Mesendoderm (in vitro differentiated cells): Measurements from ENCODE around the gene HTR3D.
A peak's percentile ranks its signal among the peaks of the same experiment; 100 is the strongest.

Experiments
- DNase-seq: peaks from one replicate; pipeline ENCODE4 v3.0.0; 2013
- H2AK5ac ChIP-seq: 2 replicates; pipeline ENCODE4 v1.6.1; 2013; ENCODE audit warnings: low read length, inconsistent platforms
- H2BK120ac ChIP-seq: 2 replicates; pipeline ENCODE4 v1.6.1; 2013; ENCODE audit warnings: low read depth, mild to moderate bottlenecking, low read length, moderate library complexity, mixed read lengths
- H2BK15ac ChIP-seq: replicated peaks from 2 replicates; pipeline ENCODE4 v1.6.1; 2013; ENCODE audit warnings: low read depth, mild to moderate bottlenecking, moderate library complexity
- H2BK5ac ChIP-seq: 2 replicates; pipeline ENCODE4 v1.6.1; 2013; ENCODE audit warnings: low read length, inconsistent platforms
- H3K18ac ChIP-seq: 2 replicates; pipeline ENCODE4 v1.6.1; 2013; ENCODE audit warnings: mild to moderate bottlenecking, low read length, mixed read lengths
- H3K23ac ChIP-seq: one replicate; pipeline ENCODE4 v1.6.1; 2013; ENCODE audit warnings: low read length
- H3K27ac ChIP-seq: 2 replicates; pipeline ENCODE4 v1.5.1; 2013; ENCODE audit warnings: low read depth, mild to moderate bottlenecking, inconsistent platforms, low read length, moderate library complexity
- H3K27me3 ChIP-seq: 2 replicates; pipeline ENCODE4 v1.6.1; 2013; ENCODE audit warnings: low read length, control low read depth, mild to moderate bottlenecking, inconsistent platforms; ENCODE audit not compliant: insufficient read depth, poor library complexity
- H3K36me3 ChIP-seq: 2 replicates; pipeline ENCODE4 v1.6.1; 2013; ENCODE audit warnings: low read length, inconsistent platforms; ENCODE audit not compliant: control insufficient read depth, insufficient read depth
- H3K4ac ChIP-seq: one replicate; pipeline ENCODE4 v1.6.1; 2013; ENCODE audit warnings: low read depth, mild to moderate bottlenecking, low read length, moderate library complexity
- H3K4me1 ChIP-seq: 2 replicates; pipeline ENCODE4 v1.6.1; 2013; ENCODE audit warnings: low read depth, low read length, inconsistent platforms; ENCODE audit not compliant: control insufficient read depth
- H3K4me2 ChIP-seq: 2 replicates; pipeline ENCODE4 v1.6.1; 2013; ENCODE audit warnings: low read length
- H3K4me3 ChIP-seq: 2 replicates; pipeline ENCODE4 v1.5.1; 2013; ENCODE audit warnings: mild to moderate bottlenecking, low read length
- H3K56ac ChIP-seq: one replicate; pipeline ENCODE4 v1.6.1; 2013; ENCODE audit warnings: low read length
- H3K79me1 ChIP-seq: 2 replicates; pipeline ENCODE4 v1.6.1; 2013; ENCODE audit warnings: low read length, inconsistent platforms
- H3K79me2 ChIP-seq: 2 replicates; pipeline ENCODE4 v1.6.1; 2013; ENCODE audit warnings: mild to moderate bottlenecking, low read length; ENCODE audit not compliant: control insufficient read depth, insufficient read depth
- H3K9ac ChIP-seq: 2 replicates; pipeline ENCODE4 v1.6.1; 2013; ENCODE audit warnings: low read length, inconsistent platforms
- H4K5ac ChIP-seq: one replicate; pipeline ENCODE4 v1.6.1; 2013; ENCODE audit warnings: low read length
- H4K8ac ChIP-seq: one replicate; pipeline ENCODE4 v1.6.1; 2013; ENCODE audit warnings: low read depth, mild to moderate bottlenecking, control low read depth, low read length, moderate library complexity
- WGBS: extraction: QIAGEN DNeasy Blood & Tissue Kit; methylation state at CpG from one replicate; pipeline ENCODE4 v1.1.7; 2013; ENCODE audit warnings: low lambda C conversion rate, missing lambda C conversion rate; ENCODE audit not compliant: insufficient coverage; ENCODE audit errors: extremely low coverage; 5-methylcytosine and 5-hydroxymethylcytosine counted together

The HTR3D gene

DNA sequence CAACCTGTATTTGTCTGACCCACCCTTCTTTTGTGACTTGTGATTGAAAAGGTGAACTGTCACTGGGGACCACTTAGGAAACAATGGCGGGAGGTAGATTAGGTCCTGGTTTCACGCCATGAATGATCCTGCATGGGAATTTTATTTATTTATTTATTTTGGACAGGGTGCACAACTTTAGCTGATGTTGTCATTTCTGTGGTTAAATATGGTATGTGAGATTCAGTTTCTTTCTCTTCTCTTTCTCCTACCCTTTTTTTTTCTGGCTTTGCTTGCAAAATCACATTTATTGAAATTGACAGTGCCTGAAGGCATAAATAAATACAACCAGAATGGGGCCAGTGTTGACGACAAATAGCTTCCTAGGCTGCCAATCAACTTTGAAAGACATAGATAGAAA, 47.3 kb downstream of the HTR3D start:
- no peak overlapping the region for H3K4me2 ChIP-seq
- no peaks in the 10 kb centered on the region for H3K36me3 ChIP-seq
- H3K27ac ChIP-seq, result no peak overlapping the region
- H2BK15ac ChIP-seq, result no peak overlapping the region
- no peak overlapping the region for H3K23ac ChIP-seq
- DNase-seq, result no peak
- H2BK120ac ChIP-seq, result no peak overlapping the region
- H3K56ac ChIP-seq, result no peak overlapping the region
- no peak overlapping the region for H3K9ac ChIP-seq
- no peaks in the 10 kb centered on the region for H3K79me2 ChIP-seq
- H2BK5ac ChIP-seq, result no peak overlapping the region
- H3K4me1 ChIP-seq, result no peaks in the 10 kb centered on the region
- no peak overlapping the region for H4K5ac ChIP-seq
- no peak overlapping the region for H3K4me3 ChIP-seq
- H3K79me1 ChIP-seq, result no peaks in the 10 kb centered on the region
- H3K27me3 ChIP-seq, result no peaks in the 10 kb centered on the region
- no peak overlapping the region for H3K18ac ChIP-seq
- H4K8ac ChIP-seq, result no peak overlapping the region
- no peak overlapping the region for H2AK5ac ChIP-seq
- WGBS, result no CpG with 5 or more reads among the region's 3 CpGs
- no peak overlapping the region for H3K4ac ChIP-seq

DNA sequence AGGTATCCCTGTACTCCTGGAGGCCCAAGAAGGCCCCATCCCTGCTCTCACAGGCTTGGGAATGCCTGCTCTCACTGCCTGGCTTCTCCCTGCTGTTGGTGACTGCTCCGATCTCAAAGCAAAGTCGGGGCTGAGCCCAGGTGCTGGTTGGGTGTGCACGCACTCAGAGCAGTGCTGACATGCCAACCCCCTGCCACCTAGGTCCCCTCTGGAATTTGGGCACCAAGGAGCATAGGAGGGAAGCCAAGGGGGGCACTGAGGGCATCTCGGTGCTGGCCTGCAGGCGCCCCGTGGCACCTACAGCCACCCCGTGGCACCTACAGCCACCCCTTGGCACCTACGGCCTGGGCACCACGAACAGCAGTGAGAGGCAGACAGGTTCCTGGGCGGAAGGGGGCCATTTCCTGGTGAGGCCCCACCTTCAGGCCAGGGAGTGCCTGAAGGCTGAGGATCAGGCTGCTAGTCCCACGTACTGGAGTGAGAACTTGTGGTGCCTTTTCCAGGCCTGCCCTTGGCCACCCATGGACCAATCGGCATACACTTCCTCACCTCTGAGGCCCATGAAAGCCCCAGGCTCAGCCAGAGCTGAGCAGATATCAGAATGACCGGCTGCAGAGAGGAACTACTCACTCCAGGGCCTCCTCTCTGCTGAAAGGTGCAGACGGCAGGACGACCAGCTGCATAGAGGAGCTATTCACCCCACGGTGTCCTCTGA, 49.7 kb downstream of the HTR3D start:
- Histone ChIP-seq H3K4me3 (no peak overlapping the region), H3K56ac (no peak overlapping the region), H3K4ac (no peak overlapping the region), H3K18ac (no peak overlapping the region), H2AK5ac (no peak overlapping the region), H3K27ac (no peak overlapping the region), H4K5ac (no peak overlapping the region), H2BK5ac (no peak overlapping the region), H3K27me3 (no peaks in the 10 kb centered on the region), H3K79me2 (no peaks in the 10 kb centered on the region), H3K4me2 (no peak overlapping the region), H3K36me3 (no peaks in the 10 kb centered on the region), H3K4me1 (no peaks in the 10 kb centered on the region), H2BK120ac (no peak overlapping the region), H3K23ac (no peak overlapping the region), H2BK15ac (no peak overlapping the region), H4K8ac (no peak overlapping the region), H3K79me1 (no peaks in the 10 kb centered on the region), H3K9ac (no peak overlapping the region)
- no peak for DNase-seq
- WGBS, result no CpG with 5 or more reads among the region's 16 CpGs

DNA sequence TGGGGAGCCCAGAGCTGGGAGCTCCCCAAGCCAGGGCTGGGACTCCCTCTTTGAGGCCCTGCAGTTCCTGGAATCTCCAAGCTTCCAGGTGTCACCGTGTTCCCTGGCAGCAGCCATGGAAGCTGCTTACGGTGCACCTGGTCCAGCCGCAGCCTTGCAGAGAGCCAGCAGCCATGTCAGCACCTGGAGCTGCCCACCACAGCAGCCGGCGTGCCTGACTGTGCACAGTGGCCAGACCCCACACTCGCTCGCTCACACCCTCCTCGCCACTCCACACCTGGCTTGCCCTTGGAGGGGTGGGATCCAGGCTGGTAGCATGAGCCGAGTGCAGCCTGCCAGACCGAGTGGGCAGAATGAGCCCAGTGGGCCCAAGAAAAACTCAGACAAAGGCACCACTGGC, 50.5 kb downstream of the HTR3D start:
- no peaks in the 10 kb centered on the region for H3K4me1 ChIP-seq
- H2AK5ac ChIP-seq, result no peak overlapping the region
- H3K36me3 ChIP-seq, result no peaks in the 10 kb centered on the region
- H3K27ac ChIP-seq, result no peak overlapping the region
- H2BK5ac ChIP-seq, result no peak overlapping the region
- H2BK120ac ChIP-seq, result no peak overlapping the region
- H3K79me2 ChIP-seq, result no peaks in the 10 kb centered on the region
- H3K56ac ChIP-seq, result no peak overlapping the region
- no peak overlapping the region for H3K4me2 ChIP-seq
- no peak for DNase-seq
- H3K18ac ChIP-seq, result no peak overlapping the region
- no peak overlapping the region for H3K4me3 ChIP-seq
- no peaks in the 10 kb centered on the region for H3K79me1 ChIP-seq
- no peak overlapping the region for H3K9ac ChIP-seq
- no CpG with 5 or more reads among the region's 10 CpGs for WGBS
- H2BK15ac ChIP-seq, result no peak overlapping the region
- no peak overlapping the region for H4K5ac ChIP-seq
- H4K8ac ChIP-seq, result no peak overlapping the region
- H3K27me3 ChIP-seq, result no peaks in the 10 kb centered on the region
- H3K4ac ChIP-seq, result no peak overlapping the region
- H3K23ac ChIP-seq, result no peak overlapping the region

DNA sequence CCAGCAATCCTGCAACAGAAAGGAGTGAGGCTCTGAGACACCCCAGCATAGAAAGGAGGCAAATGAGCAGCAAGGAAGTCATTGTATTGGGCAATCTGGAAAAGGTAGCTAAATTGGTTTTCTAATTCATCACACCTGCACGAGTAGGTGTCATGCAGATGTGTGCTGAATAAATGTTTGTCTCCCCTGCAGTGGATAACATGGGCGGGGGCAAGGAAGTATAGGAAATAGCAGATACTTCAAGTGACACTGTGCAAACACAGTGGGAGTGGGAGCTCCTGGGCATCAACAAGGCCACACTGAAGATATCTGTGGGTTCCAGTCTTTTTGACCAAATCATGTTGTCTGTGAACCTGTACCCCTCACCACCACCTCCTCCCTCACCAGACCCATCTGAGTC, 50.9 kb downstream of the HTR3D start:
- WGBS, result no CpG with 5 or more reads among the region's 2 CpGs
- H3K4ac ChIP-seq, result no peak overlapping the region
- H2BK5ac ChIP-seq, result no peak overlapping the region
- H2BK120ac ChIP-seq, result no peak overlapping the region
- no peaks in the 10 kb centered on the region for H3K27me3 ChIP-seq
- H4K5ac ChIP-seq, result no peak overlapping the region
- H2BK15ac ChIP-seq, result no peak overlapping the region
- H3K4me1 ChIP-seq, result no peaks in the 10 kb centered on the region
- H3K18ac ChIP-seq, result no peak overlapping the region
- H3K36me3 ChIP-seq, result no peaks in the 10 kb centered on the region
- H3K27ac ChIP-seq, result no peak overlapping the region
- no peak overlapping the region for H4K8ac ChIP-seq
- no peak overlapping the region for H3K23ac ChIP-seq
- H3K79me2 ChIP-seq, result no peaks in the 10 kb centered on the region
- no peak overlapping the region for H3K4me3 ChIP-seq
- no peak overlapping the region for H3K56ac ChIP-seq
- H2AK5ac ChIP-seq, result no peak overlapping the region
- no peak overlapping the region for H3K4me2 ChIP-seq
- no peak overlapping the region for H3K9ac ChIP-seq
- DNase-seq, result no peak
- H3K79me1 ChIP-seq, result no peaks in the 10 kb centered on the region

DNA sequence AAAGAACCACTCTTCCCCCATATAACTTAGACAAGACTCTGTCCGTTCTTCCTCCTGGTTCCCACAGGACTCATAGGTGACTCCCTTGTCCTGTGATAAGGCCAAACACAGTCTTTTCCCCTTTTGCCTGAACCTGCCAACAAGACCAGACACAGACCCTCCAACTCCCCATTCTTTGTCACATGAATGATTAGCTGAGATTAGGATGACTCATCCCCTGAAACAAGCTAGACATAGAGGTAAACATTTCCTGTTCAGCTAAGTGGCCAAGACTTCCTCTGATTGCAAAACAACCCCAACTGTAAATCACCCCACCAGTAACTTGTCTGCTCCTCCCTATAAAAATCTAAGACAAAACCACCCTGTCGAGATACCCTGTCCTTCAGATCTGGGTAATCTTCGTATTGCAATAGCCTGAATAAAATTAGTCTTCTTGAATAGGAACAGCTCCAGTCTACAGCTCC, 53.9 kb downstream of the HTR3D start:
- DNase-seq, result peak; percentile 13
- WGBS, result no CpG with 5 or more reads among the region's 3 CpGs
- H4K5ac ChIP-seq, result no peak overlapping the region

More for the DNA sequence above, 53.9 kb downstream of the HTR3D start:
- Histone ChIP-seq H3K4me1 (no peaks in the 10 kb centered on the region), H3K9ac (no peak overlapping the region), H3K79me2 (no peaks in the 10 kb centered on the region), H3K27ac (no peak overlapping the region), H3K36me3 (no peaks in the 10 kb centered on the region), H3K4me2 (no peak overlapping the region), H3K56ac (no peak overlapping the region), H2BK5ac (no peak overlapping the region), H3K27me3 (no peaks in the 10 kb centered on the region), H3K18ac (no peak overlapping the region), H4K8ac (no peak overlapping the region), H3K23ac (no peak overlapping the region), H3K79me1 (no peaks in the 10 kb centered on the region), H3K4ac (no peak overlapping the region), H2AK5ac (no peak overlapping the region), H2BK120ac (no peak overlapping the region), H3K4me3 (no peak overlapping the region), H2BK15ac (no peak overlapping the region)
